Thyroid gland (tissue), 4 donors: ENCODE results near the gene ADAMTS17. TPM values are rescaled to one million over a fixed set of nuclear protein-coding genes. Genes with fewer than 3 reads are reported as not detected.

Experiments used
- DNase-seq, 2 donors: peaks; one replicate each; pipeline ENCODE4 v3.0.0-alpha.2; 2019
- H3K27ac ChIP-seq, 3 donors: fragments of 200-600 bp; sonication (generic); 1 replicate in 2 of 3; 2 replicates in 1 of 3; pipeline ENCODE4 v1.5.1; 2016 to 2019; ENCODE audit warnings: mild to moderate bottlenecking in 1 of 3, moderate library complexity in 1 of 3
- H3K27me3 ChIP-seq: fragments of 200-600 bp; sonication (generic); one replicate; pipeline ENCODE4 v1.5.1; 2019
- H3K36me3 ChIP-seq, 2 donors: fragments of 200-600 bp; sonication (generic); one replicate each; pipeline ENCODE4 v1.5.1; 2016 to 2019
- H3K4me1 ChIP-seq, 2 donors: fragments of 200-600 bp; sonication (generic); one replicate each; pipeline ENCODE4 v1.5.1; 2017 to 2019
- H3K4me3 ChIP-seq, 3 donors: fragments of 200-600 bp; sonication (generic); replicated peaks in 1 of 3; 1 replicate in 2 of 3; 2 replicates in 1 of 3; pipeline ENCODE4 v1.5.1; 2016; ENCODE audit warnings: mild to moderate bottlenecking in 1 of 3
- H3K9me3 ChIP-seq: fragments of 200-600 bp; sonication (generic); one replicate; pipeline ENCODE4 v1.5.1; 2017
- CTCF ChIP-seq, 6 experiments: fragments of 200-600 bp in 3 of 6; fragments of 450-650 bp in 3 of 6; sonication (generic) in 3 of 6; IDR thresholded peaks; one replicate each; pipeline ENCODE4 v1.5.1; 2016 to 2019; ENCODE audit warnings: antibody characterized with exemption in 6 of 6, mild to moderate bottlenecking in 2 of 6, inconsistent platforms in 1 of 6, moderate library complexity in 1 of 6
- POLR2A ChIP-seq, 2 donors: fragments of 450-650 bp; IDR thresholded peaks; one replicate each; pipeline ENCODE4 v1.6.1; 2017; ENCODE audit warnings: antibody characterized with exemption in 2 of 2, mild to moderate bottlenecking in 2 of 2, moderate library complexity in 1 of 2
- WGBS, 2 donors: methylation state at CpG; one replicate each; pipeline ENCODE4 v1.1.5; 2017; 5-methylcytosine and 5-hydroxymethylcytosine counted together
- intact Hi-C: fragments of 100-400 bp; cut with DNase I; formaldehyde crosslinking; loops from one replicate; pipeline ENCODE4 v1.15.1; 2023
- total RNA-seq, 4 donors: library from RNA; depleted of rRNA; stranded (reverse); fragments of >200 nt; gene quantifications; one replicate each; pipeline ENCODE4 v1.2.3, GENCODE V29; 2016

ADAMTS17 gene
- total RNA-seq, 4 donors from 2014 or later, result 3.5 to 667 (median 5.3) TPM

GRCh38 chr15:100350434-100351226 is 8.9 kb upstream of the ADAMTS17 start:
- DNase-seq, result no peak
- TF ChIP-seq POLR2A (IDR thresholded peaks at IDR 0.05) (no peak), CTCF (IDR thresholded peaks at IDR 0.05) (no peak)
- 32 to 37% methylated on average over 19 of the region's 19 CpGs for WGBS, 2 donors
- intact Hi-C loops, result no loop called here
- Histone ChIP-seq H3K36me3 (no peaks in the 10 kb centered on the region), H3K4me3 (peak overlapping the region in 1 of 3 donors; percentile 51), H3K4me1 (peaks cover 10 to 12% of the 10 kb centered on the region in 2 donors), H3K27me3 (no peaks in the 10 kb centered on the region), H3K9me3 (no peaks in the 10 kb centered on the region), H3K27ac (peak overlapping the region in 2 of 3 donors; percentile 90)

- Histone ChIP-seq H3K4me3 (peak overlapping the region; percentile 27 to 75 (median 51)), H3K9me3 (no peaks in the 10 kb centered on the region), H3K27me3 (no peaks in the 10 kb centered on the region), H3K27ac (peak overlapping the region; percentile 90 to 92 (median 90)), H3K4me1 (peaks cover 10 to 12% of the 10 kb centered on the region in 2 donors), H3K36me3 (no peaks in the 10 kb centered on the region)
- intact Hi-C loops, result loop anchor here (10.0 kb wide), 2 partner anchors 215 to 255 kb away; partner anchors contain the start of genes ASB7 and LINS1
- DNase-seq, result peak; percentile 91 to 94
- 0 to 2% methylated on average over 27 to 37 of the region's 43 CpGs for WGBS, 2 donors
- TF ChIP-seq POLR2A (IDR thresholded peaks at IDR 0.05) (peak in 1 of 2 donors; percentile 38), CTCF (IDR thresholded peaks at IDR 0.05) (peak; percentile 46 to 94 (median 76))
Measured at GRCh38 chr15:100349696-100350433, 8.1 kb upstream of the ADAMTS17 start.

GRCh38 chr15:100349321-100349695 is 7.5 kb upstream of the ADAMTS17 start:
- Histone ChIP-seq H3K27me3 (no peaks in the 10 kb centered on the region), H3K36me3 (no peaks in the 10 kb centered on the region), H3K4me1 (peaks cover 10 to 12% of the 10 kb centered on the region in 2 donors), H3K9me3 (no peaks in the 10 kb centered on the region), H3K27ac (peak overlapping the region in 2 of 3 donors; percentile 90), H3K4me3 (peak overlapping the region in 1 of 3 donors; percentile 51)
- TF ChIP-seq POLR2A (IDR thresholded peaks at IDR 0.05) (no peak), CTCF (IDR thresholded peaks at IDR 0.05) (no peak)
- intact Hi-C loops, result loop anchor here (10.0 kb wide), 2 partner anchors 215 to 255 kb away; partner anchors contain the start of genes ASB7 and LINS1
- WGBS, 2 donors, result 43% methylated on average over 11 to 15 of the region's 17 CpGs
- DNase-seq, result no peak

- Histone ChIP-seq H3K9me3 (no peaks in the 10 kb centered on the region), H3K4me3 (no peak overlapping the region), H3K27ac (no peak overlapping the region), H3K27me3 (no peaks in the 10 kb centered on the region), H3K36me3 (no peaks in the 10 kb centered on the region), H3K4me1 (peaks cover 10 to 12% of the 10 kb centered on the region in 2 donors)
- TF ChIP-seq POLR2A (IDR thresholded peaks at IDR 0.05), result no peak
- TF ChIP-seq CTCF (IDR thresholded peaks at IDR 0.05), result no peak
- WGBS, 2 donors, result 97 to 98% methylated on average over 8 of the region's 8 CpGs
- intact Hi-C loops, result loop anchor here (10.0 kb wide), 2 partner anchors 216 to 256 kb away; partner anchors contain the start of genes ASB7 and LINS1
- DNase-seq, result no peak
Measured at GRCh38 chr15:100348578-100348977, 6.8 kb upstream of the ADAMTS17 start.
